K562 (cell line): ENCODE data around the gene SCUBE2. TPM values are rescaled to one million over a fixed set of nuclear protein-coding genes. Genes with fewer than 3 reads are reported as not detected.
A peak's percentile ranks its signal among the peaks of the same experiment; 100 is the strongest.

Source experiments
- ATAC-seq: fragments of 200-7000 bp; cut with Tn5 transposase; 3 replicates; pipeline ENCODE4 v1.9.1; 2020; ENCODE audit warnings: moderate library complexity
- BruUV-seq: library from RNA; stranded (reverse); fragments of 400-500 nt; replicated peaks from 2 replicates; lab custom pipeline; 2021; lab: Mats Ljungman, UMichigan
- CTCF ChIA-PET: fragments of 300-600 bp; formaldehyde crosslinking; extraction: SDS; loops from one replicate; lab custom pipeline; 2021; ENCODE audit warnings: low intra/inter-chr PET ratio; lab: Yijun Ruan, JAX
- POLR2A ChIA-PET: fragments of 300-600, 350-650 bp; sonication (Branson Sonifier 250); formaldehyde crosslinking; extraction: SDS; loops from one replicate; lab custom pipeline; 2021; ENCODE audit warnings: antibody characterized with exemption, inconsistent platforms; lab: Yijun Ruan, JAX
- DNase-seq, 4 experiments: peaks; one replicate each; pipeline versions ENCODE4 v3.0.0 to v3.0.0-alpha.2; 2011 to 2018; ENCODE audit warnings: low spot score in 3 of 4, mixed read lengths in 3 of 4; ENCODE audit errors: extremely low read depth in 1 of 4
- FAIRE-seq: peaks from 2 replicates; lab custom pipeline; 2011; peaks lifted over from hg19 to GRCh38; lab: Jason Lieb, UNC
- H2AFZ ChIP-seq: 2 replicates; pipeline ENCODE4 v1.6.0; 2011; ENCODE audit warnings: low read depth, low read length, control low read depth, inconsistent platforms
- H3K27ac ChIP-seq: fragments of 200-600 bp; 3 replicates; pipeline ENCODE4 v1.8.0; 2011; ENCODE audit warnings: low read depth, mild to moderate bottlenecking, control low read depth, inconsistent platforms, low read length, moderate library complexity, mixed read lengths; ENCODE audit errors: extremely low read depth
- H3K27me3 ChIP-seq, 2 experiments: fragments of 300-600 bp in 1 of 2; 2 replicates in 1 of 2; 3 replicates in 1 of 2; pipeline versions ENCODE4 v1.6.0 to v1.8.0; 2011; ENCODE audit warnings: inconsistent platforms in 2 of 2, low read length in 2 of 2, mild to moderate bottlenecking in 1 of 2, mixed read lengths in 1 of 2, moderate library complexity in 1 of 2; ENCODE audit not compliant: control insufficient read depth in 2 of 2, insufficient read depth in 2 of 2
- H3K36me3 ChIP-seq: fragments of 300-600 bp; 3 replicates; pipeline ENCODE4 v1.8.0; 2011; ENCODE audit warnings: mild to moderate bottlenecking, low read length, inconsistent platforms; ENCODE audit not compliant: control insufficient read depth, insufficient read depth
- H3K4me1 ChIP-seq, 2 experiments: fragments of 200-600 bp in 1 of 2; replicated peaks in 1 of 2; 2 replicates in 1 of 2; 3 replicates in 1 of 2; pipeline versions ENCODE4 v1.5.1 to v1.8.0; 2011; ENCODE audit warnings: inconsistent platforms in 2 of 2, low read length in 2 of 2, mild to moderate bottlenecking in 1 of 2, mixed read lengths in 1 of 2, moderate library complexity in 1 of 2; ENCODE audit not compliant: control insufficient read depth in 2 of 2, insufficient read depth in 2 of 2
- H3K4me2 ChIP-seq: 2 replicates; pipeline ENCODE4 v1.6.1; 2011; ENCODE audit warnings: low read length, control low read depth, inconsistent platforms, mixed read lengths; ENCODE audit not compliant: insufficient read depth
- H3K4me3 ChIP-seq: fragments of 200-600 bp; sonication (generic), shearing (Covaris generic); 2 replicates; pipeline ENCODE4 v1.5.1; 2016; ENCODE audit warnings: control low read depth, inconsistent platforms
- H3K79me2 ChIP-seq: fragments of 200-600 bp; 3 replicates; pipeline ENCODE4 v1.8.0; 2011; ENCODE audit warnings: low read length, inconsistent platforms; ENCODE audit not compliant: control insufficient read depth, insufficient read depth
- H3K9ac ChIP-seq, 2 experiments: 2 replicates each; pipeline versions ENCODE4 v1.6.0 to v1.6.1; 2011; ENCODE audit warnings: low read depth in 2 of 2, low read length in 2 of 2, control low read depth in 1 of 2, inconsistent platforms in 1 of 2, mild to moderate bottlenecking in 1 of 2, mixed read lengths in 1 of 2; ENCODE audit not compliant: insufficient read depth in 1 of 2
- H3K9me1 ChIP-seq: one replicate; pipeline ENCODE4 v1.6.0; 2011; ENCODE audit warnings: inconsistent platforms, mild to moderate bottlenecking, low read length, moderate library complexity; ENCODE audit not compliant: control insufficient read depth, insufficient read depth
- H3K9me3 ChIP-seq: replicated peaks from 2 replicates; pipeline ENCODE4 v1.5.1; 2011; ENCODE audit warnings: low read depth, low read length, inconsistent platforms; ENCODE audit not compliant: control insufficient read depth, insufficient read depth
- H4K20me1 ChIP-seq: replicated peaks from 2 replicates; pipeline ENCODE4 v1.6.1; 2011; ENCODE audit warnings: low read length, inconsistent platforms, mixed read lengths; ENCODE audit not compliant: control insufficient read depth, insufficient read depth
- MECOM ChIP-seq: fragments of 250-450 bp; sonication (Bioruptor Pico); IDR thresholded peaks from 2 replicates; pipeline ENCODE4 v1.8.0; 2022; ENCODE audit warnings: inconsistent platforms
- XRCC5 ChIP-seq: fragments of 200-400 bp; formaldehyde crosslinking; IDR thresholded peaks from 2 replicates; pipeline ENCODE4 v1.6.1; 2017; ENCODE audit warnings: low read depth, mild to moderate bottlenecking, low read length
- ZNF354B ChIP-seq: fragments of 250-450 bp; sonication (Bioruptor Pico); IDR thresholded peaks from 2 replicates; pipeline ENCODE4 v1.4.0; 2020
- ZNF764 ChIP-seq: fragments of 250-450 bp; sonication (Bioruptor Pico); IDR thresholded peaks from 2 replicates; pipeline ENCODE4 v1.4.0; 2020; ENCODE audit warnings: low read depth, mild to moderate bottlenecking, moderate library complexity
- WGBS: fragments of 100-300 bp; shearing (Covaris generic); methylation state at CpG from one replicate; pipeline ENCODE4 v1.1.6; 2016; ENCODE audit warnings: low coverage, mixed read lengths; ENCODE audit not compliant: insufficient coverage; ENCODE audit errors: missing lambda C conversion rate; 5-methylcytosine and 5-hydroxymethylcytosine counted together
- in situ Hi-C: fragments of 300-500 bp; cut with MboI; formaldehyde crosslinking; loops from 4 replicates; pipeline ENCODE4 v1.15.0; 2018; ENCODE audit warnings: inconsistent platforms, mixed read lengths
- intact Hi-C: fragments of 100-400 bp; cut with micrococcal nuclease; formaldehyde crosslinking; loops from 2 replicates; pipeline ENCODE4 v1.14.2; 2022
- polyA plus RNA-seq, 8 experiments: library from polyadenylated mRNA; depleted of rRNA in 4 of 8; stranded (reverse) in 5 of 8; unstranded in 3 of 8; fragments of >200 nt; fragmentation: Nextera tagmentation in 2 of 8; fragmentation: Illumina TruSeq in 1 of 8; extraction: Ambion mirVana in 2 of 8; extraction: Trizol in 1 of 8; gene quantifications; 2 replicates each; pipeline versions ENCODE4 v1.2.1 to v1.2.3, GENCODE V29; 2011 to 2014; ENCODE audit warnings: inconsistent platforms in 1 of 8, missing spikeins in 1 of 8
- total RNA-seq, 7 experiments: library from RNA; depleted of rRNA in 6 of 7; stranded (reverse); fragments of >200 nt in 6 of 7; fragmentation: Illumina TruSeq in 2 of 7; extraction: Trizol in 2 of 7; gene quantifications; 2 replicates each; pipeline versions ENCODE4 v1.2.1 to v1.2.3, GENCODE V29; 2011 to 2021; ENCODE audit warnings: low replicate concordance in 1 of 7
- TF ChIP-seq, protein P1 (sequence below): fragments of 450-650 bp; formaldehyde crosslinking; IDR thresholded peaks from 2 replicates; pipeline ENCODE4 v1.4.0; 2020; ENCODE audit warnings: mild to moderate bottlenecking, moderate library complexity
- TF ChIP-seq, protein P2 (sequence below): fragments of 250-450 bp; sonication (Bioruptor Pico); IDR thresholded peaks from 2 replicates; pipeline ENCODE4 v1.4.0; 2020; ENCODE audit warnings: mild to moderate bottlenecking, moderate library complexity, borderline replicate concordance
- TF ChIP-seq, protein P3 (sequence below): fragments of 250-450 bp; sonication (Bioruptor Pico); IDR thresholded peaks from 2 replicates; pipeline ENCODE4 v1.5.0; 2021
- TF ChIP-seq, protein P4 (sequence below): fragments of 450-650 bp; IDR thresholded peaks from 2 replicates; pipeline ENCODE4 v1.6.1; 2018; ENCODE audit warnings: mild to moderate bottlenecking, low read depth; ENCODE audit not compliant: partially characterized antibody
- TF ChIP-seq, protein P5 (sequence below): IDR thresholded peaks from 3 replicates; pipeline ENCODE4 v1.6.1; 2011; ENCODE audit warnings: borderline replicate concordance, mild to moderate bottlenecking, moderate library complexity; ENCODE audit not compliant: insufficient read length; ENCODE audit errors: extremely low read depth

Gene SCUBE2
- total and polyA plus RNA-seq, 9 of the 15 experiments (the other 6 are each of a cell fraction or from before 2014, with no cell fraction given) = 0.06 to 0.40 (median 0.07) TPM; not detected in 6

DNA sequence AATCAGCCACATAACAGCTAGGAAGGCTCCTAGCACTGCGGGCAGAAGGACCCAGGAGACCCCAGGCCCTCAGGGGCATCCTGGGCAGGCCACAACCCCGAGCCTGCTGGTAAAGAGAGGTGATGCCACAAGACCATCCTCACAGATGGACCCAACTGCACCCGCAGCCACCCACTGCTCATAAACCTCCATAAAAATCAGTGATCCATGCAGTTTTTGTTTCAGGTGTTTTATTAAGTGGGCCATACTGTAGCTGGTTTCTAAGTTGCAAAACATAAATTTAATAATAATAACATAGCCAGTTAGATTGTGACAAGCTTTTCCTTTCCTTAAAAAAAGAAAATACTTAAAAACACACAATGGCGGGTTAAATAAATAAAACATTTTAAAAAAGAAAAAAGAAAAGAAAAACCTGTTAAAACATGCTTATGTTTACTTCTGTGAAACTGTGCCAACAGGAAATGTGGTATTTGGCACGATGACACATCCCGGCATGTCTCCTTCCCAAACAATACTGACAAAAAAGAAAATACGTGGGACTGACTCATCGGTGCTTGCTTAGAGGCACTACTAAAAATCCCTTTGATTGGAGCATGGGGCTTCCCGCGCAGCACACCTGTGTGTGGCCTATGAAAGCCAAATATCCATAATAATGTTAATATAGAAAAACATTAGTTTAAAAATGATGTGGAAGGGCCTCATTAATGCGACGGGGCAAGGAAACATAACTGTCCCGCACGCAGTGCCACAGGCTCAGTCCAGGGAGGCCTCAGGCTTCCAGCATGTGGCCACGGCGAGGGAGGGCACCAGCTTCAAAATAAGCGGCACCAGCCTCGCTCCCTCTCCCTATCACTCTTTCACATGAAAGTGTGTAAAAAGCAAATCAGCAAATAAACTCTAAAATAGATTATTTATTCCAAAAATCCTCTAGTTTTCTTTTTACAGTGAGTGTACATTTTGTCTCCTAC, 47.5 kb upstream of the SCUBE2 start:
- FAIRE-seq (no peak), DNase-seq (no peak), ATAC-seq (no peak)
- 85% methylated on average over 18 of the region's 18 CpGs for WGBS
- Histone ChIP-seq H3K4me2 (no peak overlapping the region), H3K9me3 (no peaks in the 10 kb centered on the region), H3K9me1 (no peaks in the 10 kb centered on the region), H3K79me2 (no peaks in the 10 kb centered on the region), H3K9ac (0 out of 4 replicates have a peak overlapping the region, but pooled peaks of 1 of the 2 experiments have one; percentile 1), H3K27me3 (no peaks in the 10 kb centered on the region), H2AFZ (no peak overlapping the region), H3K4me3 (no peak overlapping the region), H4K20me1 (no peaks in the 10 kb centered on the region), H3K4me1 (no peaks in the 10 kb centered on the region), H3K36me3 (peaks cover 61% of the 10 kb centered on the region), H3K27ac (no peak overlapping the region)
- in situ Hi-C loops (loop anchor here (10.0 kb wide), 1 partner anchor 124 kb away; no protein-coding TSS in a partner anchor), intact Hi-C loops (loop anchor here (5.0 kb wide), 1 partner anchor 227 kb away; the partner anchor contains the start of gene AKIP1)
- ChIA-PET CTCF (no interaction called here), POLR2A (interaction anchor here (1.2 to 1.3 kb wide), 2 partner anchors 16 to 322 kb away, joined by 3 to 6 read pairs; partner anchors contain the start of gene ZNF143)
- BruUV-seq = no TSS peak
- TF ChIP-seq, protein P1, sequence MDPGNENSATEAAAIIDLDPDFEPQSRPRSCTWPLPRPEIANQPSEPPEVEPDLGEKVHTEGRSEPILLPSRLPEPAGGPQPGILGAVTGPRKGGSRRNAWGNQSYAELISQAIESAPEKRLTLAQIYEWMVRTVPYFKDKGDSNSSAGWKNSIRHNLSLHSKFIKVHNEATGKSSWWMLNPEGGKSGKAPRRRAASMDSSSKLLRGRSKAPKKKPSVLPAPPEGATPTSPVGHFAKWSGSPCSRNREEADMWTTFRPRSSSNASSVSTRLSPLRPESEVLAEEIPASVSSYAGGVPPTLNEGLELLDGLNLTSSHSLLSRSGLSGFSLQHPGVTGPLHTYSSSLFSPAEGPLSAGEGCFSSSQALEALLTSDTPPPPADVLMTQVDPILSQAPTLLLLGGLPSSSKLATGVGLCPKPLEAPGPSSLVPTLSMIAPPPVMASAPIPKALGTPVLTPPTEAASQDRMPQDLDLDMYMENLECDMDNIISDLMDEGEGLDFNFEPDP (CRISPR knock-in tag) = no peak
- TF ChIP-seq, protein P2, sequence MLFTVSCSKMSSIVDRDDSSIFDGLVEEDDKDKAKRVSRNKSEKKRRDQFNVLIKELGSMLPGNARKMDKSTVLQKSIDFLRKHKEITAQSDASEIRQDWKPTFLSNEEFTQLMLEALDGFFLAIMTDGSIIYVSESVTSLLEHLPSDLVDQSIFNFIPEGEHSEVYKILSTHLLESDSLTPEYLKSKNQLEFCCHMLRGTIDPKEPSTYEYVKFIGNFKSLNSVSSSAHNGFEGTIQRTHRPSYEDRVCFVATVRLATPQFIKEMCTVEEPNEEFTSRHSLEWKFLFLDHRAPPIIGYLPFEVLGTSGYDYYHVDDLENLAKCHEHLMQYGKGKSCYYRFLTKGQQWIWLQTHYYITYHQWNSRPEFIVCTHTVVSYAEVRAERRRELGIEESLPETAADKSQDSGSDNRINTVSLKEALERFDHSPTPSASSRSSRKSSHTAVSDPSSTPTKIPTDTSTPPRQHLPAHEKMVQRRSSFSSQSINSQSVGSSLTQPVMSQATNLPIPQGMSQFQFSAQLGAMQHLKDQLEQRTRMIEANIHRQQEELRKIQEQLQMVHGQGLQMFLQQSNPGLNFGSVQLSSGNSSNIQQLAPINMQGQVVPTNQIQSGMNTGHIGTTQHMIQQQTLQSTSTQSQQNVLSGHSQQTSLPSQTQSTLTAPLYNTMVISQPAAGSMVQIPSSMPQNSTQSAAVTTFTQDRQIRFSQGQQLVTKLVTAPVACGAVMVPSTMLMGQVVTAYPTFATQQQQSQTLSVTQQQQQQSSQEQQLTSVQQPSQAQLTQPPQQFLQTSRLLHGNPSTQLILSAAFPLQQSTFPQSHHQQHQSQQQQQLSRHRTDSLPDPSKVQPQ (CRISPR knock-in tag) = no peak
- no peak for TF ChIP-seq ZNF354B
- TF ChIP-seq, protein P3, sequence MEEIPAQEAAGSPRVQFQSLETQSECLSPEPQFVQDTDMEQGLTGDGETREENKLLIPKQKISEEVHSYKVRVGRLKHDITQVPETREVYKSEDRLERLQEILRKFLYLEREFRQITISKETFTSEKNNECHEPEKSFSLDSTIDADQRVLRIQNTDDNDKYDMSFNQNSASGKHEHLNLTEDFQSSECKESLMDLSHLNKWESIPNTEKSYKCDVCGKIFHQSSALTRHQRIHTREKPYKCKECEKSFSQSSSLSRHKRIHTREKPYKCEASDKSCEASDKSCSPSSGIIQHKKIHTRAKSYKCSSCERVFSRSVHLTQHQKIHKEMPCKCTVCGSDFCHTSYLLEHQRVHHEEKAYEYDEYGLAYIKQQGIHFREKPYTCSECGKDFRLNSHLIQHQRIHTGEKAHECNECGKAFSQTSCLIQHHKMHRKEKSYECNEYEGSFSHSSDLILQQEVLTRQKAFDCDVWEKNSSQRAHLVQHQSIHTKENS (CRISPR knock-in tag) = no peak
- TF ChIP-seq, protein P4, sequence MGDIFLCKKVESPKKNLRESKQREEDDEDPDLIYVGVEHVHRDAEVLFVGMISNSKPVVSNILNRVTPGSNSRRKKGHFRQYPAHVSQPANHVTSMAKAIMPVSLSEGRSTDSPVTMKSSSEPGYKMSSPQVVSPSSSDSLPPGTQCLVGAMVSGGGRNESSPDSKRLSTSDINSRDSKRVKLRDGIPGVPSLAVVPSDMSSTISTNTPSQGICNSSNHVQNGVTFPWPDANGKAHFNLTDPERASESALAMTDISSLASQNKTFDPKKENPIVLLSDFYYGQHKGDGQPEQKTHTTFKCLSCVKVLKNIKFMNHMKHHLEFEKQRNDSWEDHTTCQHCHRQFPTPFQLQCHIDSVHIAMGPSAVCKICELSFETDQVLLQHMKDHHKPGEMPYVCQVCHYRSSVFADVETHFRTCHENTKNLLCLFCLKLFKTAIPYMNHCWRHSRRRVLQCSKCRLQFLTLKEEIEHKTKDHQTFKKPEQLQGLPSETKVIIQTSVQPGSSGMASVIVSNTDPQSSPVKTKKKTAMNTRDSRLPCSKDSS = no peak
- TF ChIP-seq ZNF764 (CRISPR knock-in tag) = no peak
- TF ChIP-seq XRCC5 = no peak
- TF ChIP-seq, protein P5, sequence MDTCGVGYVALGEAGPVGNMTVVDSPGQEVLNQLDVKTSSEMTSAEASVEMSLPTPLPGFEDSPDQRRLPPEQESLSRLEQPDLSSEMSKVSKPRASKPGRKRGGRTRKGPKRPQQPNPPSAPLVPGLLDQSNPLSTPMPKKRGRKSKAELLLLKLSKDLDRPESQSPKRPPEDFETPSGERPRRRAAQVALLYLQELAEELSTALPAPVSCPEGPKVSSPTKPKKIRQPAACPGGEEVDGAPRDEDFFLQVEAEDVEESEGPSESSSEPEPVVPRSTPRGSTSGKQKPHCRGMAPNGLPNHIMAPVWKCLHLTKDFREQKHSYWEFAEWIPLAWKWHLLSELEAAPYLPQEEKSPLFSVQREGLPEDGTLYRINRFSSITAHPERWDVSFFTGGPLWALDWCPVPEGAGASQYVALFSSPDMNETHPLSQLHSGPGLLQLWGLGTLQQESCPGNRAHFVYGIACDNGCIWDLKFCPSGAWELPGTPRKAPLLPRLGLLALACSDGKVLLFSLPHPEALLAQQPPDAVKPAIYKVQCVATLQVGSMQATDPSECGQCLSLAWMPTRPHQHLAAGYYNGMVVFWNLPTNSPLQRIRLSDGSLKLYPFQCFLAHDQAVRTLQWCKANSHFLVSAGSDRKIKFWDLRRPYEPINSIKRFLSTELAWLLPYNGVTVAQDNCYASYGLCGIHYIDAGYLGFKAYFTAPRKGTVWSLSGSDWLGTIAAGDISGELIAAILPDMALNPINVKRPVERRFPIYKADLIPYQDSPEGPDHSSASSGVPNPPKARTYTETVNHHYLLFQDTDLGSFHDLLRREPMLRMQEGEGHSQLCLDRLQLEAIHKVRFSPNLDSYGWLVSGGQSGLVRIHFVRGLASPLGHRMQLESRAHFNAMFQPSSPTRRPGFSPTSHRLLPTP = no peak
- TF ChIP-seq MECOM = no peak
